Mammary epithelial cell (primary cell): Measurements from ENCODE around the gene CDK17.

ENCODE experiments used
- CTCF ChIP-seq, 2 donors: IDR thresholded peaks in 1 of 2; conservative IDR thresholded peaks in 1 of 2; 2 replicates each; pipeline ENCODE4 v1.5.1; 2011 to 2012; ENCODE audit warnings: inconsistent platforms in 2 of 2, low read length in 2 of 2, mild to moderate bottlenecking in 2 of 2, control low read depth in 1 of 2, low read depth in 1 of 2; ENCODE audit not compliant: insufficient read depth in 1 of 2; ENCODE audit errors: extremely low read depth in 1 of 2
- EZH2 ChIP-seq: IDR thresholded peaks from 2 replicates; pipeline ENCODE4 v1.6.1; 2012; ENCODE audit warnings: low read length, inconsistent platforms, borderline replicate concordance

GRCh38 chr12:96285158-96285557 is 115.1 kb downstream of the CDK17 start:
- no peak for TF ChIP-seq EZH2
- TF ChIP-seq CTCF (conservative IDR thresholded peaks at IDR 0.05 in 1 of 2, IDR thresholded peaks at IDR 0.05 in 1 of 2; ENCODE audit: extremely low read depth in 1 of 2, insufficient read depth in 1 of 2, low read depth in 1 of 2, low read length in 2 of 2): no peak
